Glomerular visceral epithelial cell (primary cell): ENCODE data around the gene SLC14A1.

Experiments
- DNase-seq: peaks from one replicate; pipeline ENCODE4 v3.0.0-alpha.2; 2016; ENCODE audit errors: extremely low spot score

The SLC14A1 gene

DNA sequence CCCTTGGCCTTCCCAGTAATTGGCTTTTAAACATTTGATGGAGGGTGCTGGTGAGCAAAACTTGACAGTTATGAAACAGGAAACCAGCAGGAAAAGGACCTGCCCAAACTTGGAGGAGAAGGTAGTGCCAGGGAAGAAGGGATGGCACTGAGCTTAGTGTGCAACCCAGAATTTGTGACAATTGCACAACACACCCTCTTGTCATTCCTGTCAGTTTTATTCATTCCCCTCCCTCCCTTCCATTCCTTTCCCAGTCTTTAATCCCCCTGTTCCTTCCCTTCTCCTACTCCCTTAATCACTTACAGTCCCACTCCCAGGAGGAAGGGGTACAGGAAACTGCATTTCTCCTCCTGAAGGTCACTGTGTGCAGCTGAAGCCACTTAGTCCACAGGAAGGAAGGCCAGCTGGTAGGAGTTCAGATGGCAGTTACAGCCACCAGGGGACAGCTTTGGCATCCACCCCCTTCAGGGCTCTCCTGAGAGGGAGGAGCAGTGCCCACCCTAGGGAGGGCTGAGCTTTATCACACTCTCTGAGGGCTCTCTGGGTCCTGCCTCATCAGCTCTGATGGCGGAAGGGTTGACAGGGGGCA lies 77.5 kb downstream of the SLC14A1 start:
- no peak for DNase-seq
